Body of pancreas (tissue), 4 donors: ENCODE measurements around the gene MRPL14. TPM values are rescaled to one million over a fixed set of nuclear protein-coding genes. Genes with fewer than 3 reads are reported as not detected.

ENCODE experiments used
- ATAC-seq: fragments of 150-250 bp; one replicate; pipeline ENCODE4 v1.9.1; 2016
- DNase-seq, 4 donors: peaks; one replicate each; pipeline ENCODE4 v3.0.0-alpha.2; 2019
- H3K27ac ChIP-seq, 4 donors: fragments of 200-600 bp; sonication (generic); 1 replicate in 3 of 4; 2 replicates in 1 of 4; pipeline versions ENCODE4 v1.5.1 to v1.6.1; 2016 to 2019; ENCODE audit warnings: mild to moderate bottlenecking in 1 of 4, mixed read lengths in 1 of 4, moderate library complexity in 1 of 4
- H3K27me3 ChIP-seq, 2 donors: fragments of 200-600 bp; sonication (generic); one replicate each; pipeline ENCODE4 v1.6.0; 2016; ENCODE audit warnings: mild to moderate bottlenecking in 1 of 2
- H3K36me3 ChIP-seq, 2 donors: fragments of 200-600 bp; sonication (generic); replicated peaks in 1 of 2; 2 replicates each; pipeline ENCODE4 v1.5.1; 2016; ENCODE audit warnings: low read depth in 2 of 2; ENCODE audit not compliant: insufficient read depth in 1 of 2
- H3K4me1 ChIP-seq: fragments of 200-600 bp; sonication (generic); one replicate; pipeline ENCODE4 v1.6.0; 2016
- H3K4me3 ChIP-seq, 2 donors: fragments of 200-600 bp; sonication (generic); 1 replicate in 1 of 2; 2 replicates in 1 of 2; pipeline ENCODE4 v1.5.1; 2016 to 2019
- H3K9me3 ChIP-seq, 3 donors: fragments of 200-600 bp; sonication (generic); 1 replicate in 2 of 3; 2 replicates in 1 of 3; pipeline ENCODE4 v1.5.1; 2016
- CTCF ChIP-seq, 7 experiments: fragments of 450-650 bp in 4 of 7; fragments of 200-600 bp in 3 of 7; sonication (generic) in 3 of 7; IDR thresholded peaks; one replicate each; pipeline ENCODE4 v1.5.1; 2016 to 2019; ENCODE audit warnings: antibody characterized with exemption in 7 of 7
- POLR2A ChIP-seq, 3 donors: fragments of 450-650 bp; IDR thresholded peaks; one replicate each; pipeline ENCODE4 v1.6.1; 2016; ENCODE audit warnings: antibody characterized with exemption in 3 of 3, mild to moderate bottlenecking in 2 of 3
- WGBS, 2 donors: methylation state at CpG; one replicate each; pipeline ENCODE4 v1.1.5; 2017; 5-methylcytosine and 5-hydroxymethylcytosine counted together
- intact Hi-C: fragments of 100-400 bp; cut with DNase I; formaldehyde crosslinking; loops from one replicate; pipeline ENCODE4 v1.15.1; 2023
- total RNA-seq, 2 donors: library from RNA; depleted of rRNA; stranded (reverse); fragments of >200 nt; gene quantifications; one replicate each; pipeline ENCODE4 v1.1.0, GENCODE V29; 2016

MRPL14 gene
- total RNA-seq, 2 donors from 2014 or later, result 14.8 to 20.8 TPM

- Histone ChIP-seq H3K36me3 (no peaks in the 10 kb centered on the region), H3K27ac (no peak overlapping the region), H3K27me3 (no peaks in the 10 kb centered on the region), H3K9me3 (no peaks in the 10 kb centered on the region), H3K4me3 (no peak overlapping the region), H3K4me1 (peaks cover 33% of the 10 kb centered on the region)
- ATAC-seq (no peak), DNase-seq (no peak)
- intact Hi-C loops, result loop anchor here (2.0 to 10.0 kb wide), 2 partner anchors 123 to 311 kb away; no protein-coding TSS in a partner anchor
- no peak for TF ChIP-seq POLR2A (IDR thresholded peaks at IDR 0.05)
- TF ChIP-seq CTCF (IDR thresholded peaks at IDR 0.05), result no peak
- 81 to 85% methylated on average over 3 to 8 of the region's 8 CpGs for WGBS, 2 donors
These were observed 49.9 kb downstream of the MRPL14 start for GRCh38 chr6:44077214-44077946.

GRCh38 chr6:44076356-44077213, 50.7 kb downstream of the MRPL14 start:
- no peak for ATAC-seq
- intact Hi-C loops, result loop anchor here (2.0 to 10.0 kb wide), 2 partner anchors 122 to 310 kb away; no protein-coding TSS in a partner anchor
- peaks cover 34% of the 10 kb centered on the region for H3K4me1 ChIP-seq
- H3K27ac ChIP-seq, result no peak overlapping the region
- TF ChIP-seq CTCF (IDR thresholded peaks at IDR 0.05) (peak in 1 of 7 experiments; percentile 12), POLR2A (IDR thresholded peaks at IDR 0.05) (no peak)
- no peak overlapping the region for H3K4me3 ChIP-seq
- DNase-seq, result peak; percentile 55 to 83 (median 67)
- WGBS, 2 donors, result 11 to 70% methylated on average over 4 to 49 of the region's 49 CpGs
- H3K27me3 ChIP-seq, result no peaks in the 10 kb centered on the region
- H3K36me3 ChIP-seq, result no peaks in the 10 kb centered on the region
- no peaks in the 10 kb centered on the region for H3K9me3 ChIP-seq

- intact Hi-C loops, result loop anchor here (2.0 to 10.0 kb wide), 2 partner anchors 121 to 309 kb away; no protein-coding TSS in a partner anchor
- Histone ChIP-seq H3K36me3 (no peaks in the 10 kb centered on the region), H3K4me3 (no peak overlapping the region), H3K27me3 (no peaks in the 10 kb centered on the region), H3K9me3 (no peaks in the 10 kb centered on the region), H3K4me1 (peaks cover 34% of the 10 kb centered on the region), H3K27ac (no peak overlapping the region)
- DNase-seq (no peak), ATAC-seq (no peak)
- TF ChIP-seq CTCF (IDR thresholded peaks at IDR 0.05) (no peak), POLR2A (IDR thresholded peaks at IDR 0.05) (no peak)
- WGBS, 2 donors, result 85 to 90% methylated on average over 2 of the region's 2 CpGs
These were observed 51.5 kb downstream of the MRPL14 start for GRCh38 chr6:44075647-44076355.

- no peak overlapping the region for H3K27ac ChIP-seq
- no peak overlapping the region for H3K4me3 ChIP-seq
- H3K27me3 ChIP-seq, result no peaks in the 10 kb centered on the region
- intact Hi-C loops, result loop anchor here (10.0 kb wide), 1 partner anchor 120 kb away; no protein-coding TSS in a partner anchor
- no peak for ATAC-seq
- no peaks in the 10 kb centered on the region for H3K9me3 ChIP-seq
- no peaks in the 10 kb centered on the region for H3K36me3 ChIP-seq
- no peak for DNase-seq
- H3K4me1 ChIP-seq, result peaks cover 34% of the 10 kb centered on the region
- WGBS, 2 donors, result 42 to 64% methylated on average over 7 to 9 of the region's 9 CpGs
- TF ChIP-seq POLR2A (IDR thresholded peaks at IDR 0.05), result no peak
- TF ChIP-seq CTCF (IDR thresholded peaks at IDR 0.05), result no peak
These were observed 52.2 kb downstream of the MRPL14 start for GRCh38 chr6:44074813-44075646.
